Stimulated activated CD8-positive, alpha-beta memory T cell treated with anti-CD3 and anti-CD28 coated beads, Interleukin-4, amount 100 ng/mL, for 24 hours (primary cell): ENCODE measurements around the gene EYA3.

ENCODE experiments used
- DNase-seq: peaks from one replicate; pipeline ENCODE4 v3.0.0-alpha.2; 2020; ENCODE audit warnings: low read depth

EYA3 gene, protein sequence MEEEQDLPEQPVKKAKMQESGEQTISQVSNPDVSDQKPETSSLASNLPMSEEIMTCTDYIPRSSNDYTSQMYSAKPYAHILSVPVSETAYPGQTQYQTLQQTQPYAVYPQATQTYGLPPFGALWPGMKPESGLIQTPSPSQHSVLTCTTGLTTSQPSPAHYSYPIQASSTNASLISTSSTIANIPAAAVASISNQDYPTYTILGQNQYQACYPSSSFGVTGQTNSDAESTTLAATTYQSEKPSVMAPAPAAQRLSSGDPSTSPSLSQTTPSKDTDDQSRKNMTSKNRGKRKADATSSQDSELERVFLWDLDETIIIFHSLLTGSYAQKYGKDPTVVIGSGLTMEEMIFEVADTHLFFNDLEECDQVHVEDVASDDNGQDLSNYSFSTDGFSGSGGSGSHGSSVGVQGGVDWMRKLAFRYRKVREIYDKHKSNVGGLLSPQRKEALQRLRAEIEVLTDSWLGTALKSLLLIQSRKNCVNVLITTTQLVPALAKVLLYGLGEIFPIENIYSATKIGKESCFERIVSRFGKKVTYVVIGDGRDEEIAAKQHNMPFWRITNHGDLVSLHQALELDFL

DNA sequence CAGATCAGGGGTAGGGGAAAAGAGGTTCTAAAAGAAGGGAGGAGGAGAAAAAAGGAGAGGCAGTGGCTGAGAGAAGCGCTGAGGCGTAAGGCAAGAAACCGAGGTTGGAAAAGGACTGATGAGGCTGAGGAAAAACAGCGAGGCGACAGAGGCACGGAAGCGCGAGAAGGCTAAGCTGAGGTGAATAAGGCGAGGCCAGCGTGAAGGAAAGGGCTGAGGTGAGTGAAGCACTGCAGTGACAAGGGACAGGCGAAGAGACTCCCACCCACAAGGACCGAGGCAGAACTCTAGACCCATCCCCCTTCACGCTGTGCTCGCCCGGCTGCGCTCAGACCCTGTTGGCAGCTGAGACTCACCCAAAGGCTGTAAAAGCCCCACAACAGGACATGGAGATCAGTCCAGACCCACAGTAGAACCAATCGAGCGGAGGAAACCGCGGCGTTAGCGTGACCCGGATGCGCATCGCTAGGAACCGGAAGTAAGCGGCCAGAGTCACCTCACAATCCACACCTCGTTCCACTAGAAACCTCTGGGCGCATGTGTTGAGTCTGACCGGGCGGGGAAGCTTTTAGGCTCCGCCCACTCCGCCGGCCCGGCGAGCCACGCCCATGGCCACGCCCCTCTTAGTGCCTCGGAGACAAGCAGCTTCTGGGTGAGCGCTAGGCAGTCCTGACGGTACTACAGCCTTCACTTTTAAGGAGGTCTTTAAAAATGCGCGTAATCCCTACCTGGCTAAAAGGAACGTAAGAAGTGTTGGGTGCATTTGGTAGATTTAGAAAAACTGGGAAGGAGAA is at the start of gene EYA3:
TSS of gene EYA3 (minus strand) at position 443 of the 794 bp plus-strand sequence. CDS start 30,584 bp downstream, outside the sequence.
- DNase-seq, result peak; percentile 97

DNA sequence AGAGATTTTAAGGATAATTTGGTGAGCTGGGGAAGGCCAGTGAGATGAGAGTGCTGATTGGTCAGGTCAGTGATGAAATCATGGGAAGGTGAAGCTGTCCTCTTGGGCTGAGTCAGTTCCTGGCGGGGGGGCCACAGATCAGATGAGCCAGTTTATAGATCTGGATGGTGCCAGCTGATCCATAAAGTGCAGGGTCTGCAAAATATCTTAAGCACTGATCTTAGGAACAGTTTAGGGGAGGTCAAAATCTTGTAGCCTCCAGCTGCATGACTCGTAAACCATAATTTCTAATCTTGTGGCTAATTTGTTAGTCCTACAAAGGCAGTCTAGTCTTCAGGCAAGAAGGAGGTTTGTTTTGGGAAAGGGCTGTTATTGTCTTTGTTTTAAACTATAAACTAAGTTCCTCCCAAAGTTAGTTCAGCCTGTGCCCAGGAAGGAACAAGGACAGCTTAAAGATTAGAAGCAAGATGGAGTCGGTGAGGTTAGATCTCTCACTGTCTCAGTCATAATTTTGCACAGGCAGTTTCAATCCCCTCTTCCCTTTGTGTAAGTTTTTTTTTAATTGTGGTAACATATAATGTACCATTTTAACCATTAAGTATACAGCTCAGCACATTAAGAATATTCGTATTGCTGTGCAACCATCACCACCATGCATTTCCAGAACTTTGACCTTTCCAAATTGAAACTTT is 48.7 kb upstream of the EYA3 start:
- DNase-seq, result no peak

DNA sequence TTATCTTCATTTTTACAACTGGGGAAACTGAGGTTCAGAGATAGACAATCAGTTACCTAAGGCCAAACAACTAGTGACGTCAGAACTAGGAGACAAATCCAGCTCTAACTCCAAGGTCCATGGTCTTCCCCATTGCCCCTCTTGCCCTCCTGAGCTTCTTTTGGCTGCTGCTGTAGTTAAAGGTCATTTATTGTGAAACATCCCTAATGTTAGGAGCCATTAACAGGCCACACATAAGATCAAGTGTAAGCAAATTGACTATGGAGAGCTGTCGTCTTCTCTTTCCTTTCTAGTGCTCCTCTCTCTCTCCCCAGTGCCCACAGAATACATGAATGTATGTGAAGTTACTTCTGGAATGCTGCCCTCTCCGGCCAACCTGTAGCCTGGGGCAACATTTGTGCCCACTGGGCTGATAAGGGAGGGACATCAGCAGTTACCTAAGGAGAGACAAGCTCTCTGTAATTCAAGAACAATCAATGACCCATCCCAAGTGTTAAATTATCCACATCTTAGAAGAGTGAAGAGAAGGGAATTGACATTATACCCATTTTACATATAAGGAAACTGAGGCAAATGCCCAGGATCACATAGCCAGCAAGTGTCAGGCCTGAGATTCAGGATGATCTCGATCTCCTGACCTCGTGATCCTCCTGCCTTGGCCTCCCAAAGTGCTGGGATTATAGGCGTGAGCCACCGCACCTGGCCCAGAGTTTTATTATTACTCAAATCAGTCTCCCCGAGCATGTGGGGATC is 47.9 kb upstream of the EYA3 start:
- no peak for DNase-seq

DNA sequence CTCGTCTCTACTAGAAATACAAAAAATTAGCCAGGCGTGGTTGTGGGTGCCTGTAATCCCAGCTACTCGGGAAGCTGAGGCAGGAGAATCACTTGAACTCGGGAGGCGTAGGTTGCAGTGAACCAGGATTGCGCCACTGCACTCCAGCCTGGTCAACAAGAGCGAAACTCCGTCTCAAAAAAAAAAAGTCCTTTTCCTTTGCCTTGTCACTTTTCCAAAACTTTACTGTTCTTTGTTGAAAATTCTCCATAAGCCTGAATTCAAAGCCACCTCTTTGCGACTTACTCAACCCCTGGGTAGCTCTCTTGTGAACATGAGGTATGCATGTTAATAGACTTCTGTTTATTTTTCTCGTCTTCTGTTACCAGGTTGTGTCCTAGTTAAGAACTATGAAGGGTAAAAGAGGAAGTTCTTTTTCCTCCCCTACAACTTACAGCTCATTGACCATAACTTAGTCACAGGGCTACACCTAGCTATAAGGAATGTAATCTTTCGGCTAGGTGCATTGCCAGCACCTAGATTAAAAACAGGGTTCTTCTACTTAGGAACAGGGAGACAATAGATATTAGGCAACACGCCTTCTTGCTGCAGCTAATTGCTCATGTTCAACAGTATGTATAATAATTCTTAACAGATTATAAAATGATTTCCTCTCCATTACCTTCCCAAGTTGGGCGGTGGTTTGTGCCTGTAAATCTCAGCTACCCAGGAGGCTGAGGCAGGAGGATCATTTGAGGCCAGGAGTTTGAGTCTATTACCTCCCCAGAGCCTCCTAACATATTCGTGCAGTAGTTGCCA is 47.2 kb upstream of the EYA3 start:
- no peak for DNase-seq

DNA sequence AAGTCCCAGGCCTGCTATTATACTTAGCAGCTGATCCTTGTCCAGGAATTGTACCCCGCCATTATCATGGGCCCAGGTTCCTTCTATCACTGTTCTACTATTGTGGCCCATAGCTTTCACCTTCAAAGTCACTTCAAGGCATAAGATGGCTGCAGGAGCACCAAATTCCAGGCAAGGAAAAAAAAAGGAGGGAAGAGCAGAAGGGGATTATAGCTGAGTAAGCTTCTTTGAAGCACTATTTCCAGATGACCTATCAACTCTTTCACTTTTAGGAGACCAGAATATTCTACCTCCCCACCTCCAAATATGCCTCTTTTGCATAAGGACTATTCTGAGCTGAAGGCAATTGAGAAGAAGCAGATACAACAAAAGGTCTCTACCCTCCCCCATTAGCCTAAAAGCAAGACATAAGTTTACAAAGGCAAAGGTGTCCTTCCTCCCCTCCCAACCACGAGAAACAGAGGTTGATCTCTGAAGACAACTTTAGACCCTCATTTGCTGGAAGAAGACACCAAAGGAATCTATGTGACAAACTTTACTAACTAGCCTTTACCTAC is 46.3 kb upstream of the EYA3 start:
- no peak for DNase-seq

DNA sequence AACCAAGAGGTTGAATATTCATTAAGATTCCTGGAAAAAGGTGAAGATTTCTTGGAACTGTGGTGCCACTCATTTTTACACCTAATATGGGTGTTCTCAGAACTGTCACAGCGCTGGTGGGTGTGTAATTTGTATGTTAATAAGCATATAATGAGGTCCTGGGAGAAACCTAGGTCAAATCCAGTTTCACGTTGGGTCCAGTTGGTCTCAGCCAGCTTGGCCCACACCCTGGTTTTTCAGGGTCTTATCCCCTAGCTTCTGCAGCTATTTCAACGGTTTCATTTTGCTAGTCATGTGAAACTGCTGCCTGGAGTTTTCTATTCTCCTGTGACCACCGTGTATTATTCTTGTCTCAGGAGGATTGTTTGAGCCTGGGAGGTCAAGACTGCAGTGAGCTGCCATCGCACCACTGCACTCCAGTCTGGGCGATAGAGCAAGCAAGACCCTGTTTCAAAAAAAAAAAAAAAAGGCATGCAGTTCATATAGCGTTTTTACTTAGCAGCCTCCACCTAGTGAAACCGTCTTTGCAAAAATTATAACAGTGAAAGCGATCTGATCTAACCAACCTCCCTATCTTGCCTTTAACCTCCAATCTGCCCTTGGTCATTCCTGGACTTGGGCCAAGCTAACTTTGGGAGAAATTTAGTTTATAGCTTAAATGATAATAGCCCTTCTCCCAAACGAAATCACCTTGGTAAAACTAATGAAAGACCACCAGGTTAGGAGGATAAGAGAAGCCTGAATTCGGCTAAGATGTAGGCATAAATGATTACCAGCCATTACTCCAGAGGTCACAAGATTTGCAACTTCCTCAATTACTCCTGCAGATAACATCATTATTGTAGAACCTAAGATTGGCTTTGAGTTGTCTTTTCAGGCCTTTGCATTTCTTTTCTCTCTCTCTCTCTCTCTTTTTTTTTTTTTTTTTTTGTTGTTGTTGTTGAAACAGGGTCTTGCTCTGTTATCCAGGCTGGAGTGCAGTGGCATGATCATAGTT is 44.1 kb upstream of the EYA3 start:
- no peak for DNase-seq

DNA sequence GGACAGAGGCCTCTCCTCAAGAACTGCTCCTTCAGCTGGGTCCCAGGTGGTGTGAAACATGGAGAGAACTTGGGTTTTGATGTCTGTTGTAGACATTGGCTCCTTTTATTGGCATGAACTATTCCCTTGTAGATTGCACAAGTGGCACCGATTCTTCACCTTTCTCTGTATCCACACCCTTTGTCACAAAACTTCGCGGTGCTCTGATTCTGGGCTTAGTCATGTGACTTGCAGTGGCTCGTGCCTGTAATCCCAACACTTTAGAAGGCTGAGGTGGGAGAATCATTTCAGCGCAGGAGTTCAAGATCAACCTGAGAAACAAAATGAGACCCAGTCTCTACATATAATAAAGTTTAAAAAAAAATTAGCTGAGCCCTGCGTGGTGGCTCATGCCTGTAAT is 42.5 kb upstream of the EYA3 start:
- DNase-seq, result no peak

DNA sequence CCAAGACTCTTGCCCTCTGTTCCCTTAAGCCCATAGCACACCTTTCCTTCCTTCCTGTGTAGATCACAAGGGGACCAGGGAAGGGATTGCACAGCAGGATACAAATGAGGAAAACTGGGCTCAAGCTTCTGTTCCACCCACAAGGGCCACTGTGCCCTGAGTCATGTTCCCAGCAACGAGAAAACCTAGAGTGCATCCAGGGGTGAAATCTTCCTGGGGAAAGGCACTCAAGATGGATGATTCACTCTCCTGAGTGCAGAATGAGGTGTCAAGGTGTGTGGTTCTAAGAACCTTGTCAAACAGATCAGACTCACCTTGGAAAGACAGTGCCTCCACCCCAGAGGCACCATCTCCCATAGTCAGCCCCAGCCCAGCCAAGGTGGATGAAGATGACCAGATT is 40.7 kb upstream of the EYA3 start:
- no peak for DNase-seq

DNA sequence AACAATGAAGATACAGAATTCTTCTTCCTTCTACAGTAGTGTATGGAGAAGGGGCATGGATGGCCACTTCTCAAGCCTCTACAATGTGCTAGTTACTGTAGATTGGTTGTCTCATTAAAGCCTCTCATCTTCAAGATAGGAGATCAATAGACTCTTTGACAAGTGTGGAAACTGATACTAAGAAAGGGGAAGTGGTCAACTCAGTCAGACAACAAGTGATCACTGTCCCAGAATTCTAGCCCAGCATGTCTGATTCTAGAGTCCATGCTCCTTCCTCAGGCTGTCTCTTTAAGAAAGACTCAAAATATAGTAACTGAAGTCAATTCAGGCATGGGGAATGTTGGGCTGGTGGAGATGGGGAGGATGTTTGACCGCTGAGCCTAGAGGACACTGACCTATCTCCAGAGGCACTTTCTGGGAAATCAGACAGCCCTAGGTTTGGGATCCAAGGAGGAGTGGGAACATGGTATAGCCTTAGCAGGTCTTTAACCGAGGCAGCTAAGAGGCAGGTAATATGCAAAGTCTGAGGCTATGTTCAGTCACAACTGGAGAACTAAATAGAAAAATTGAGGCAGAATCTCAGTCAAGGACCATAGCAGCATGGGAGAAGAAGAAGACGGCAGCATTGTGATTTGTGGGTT is 39.3 kb upstream of the EYA3 start:
- DNase-seq, result no peak

DNA sequence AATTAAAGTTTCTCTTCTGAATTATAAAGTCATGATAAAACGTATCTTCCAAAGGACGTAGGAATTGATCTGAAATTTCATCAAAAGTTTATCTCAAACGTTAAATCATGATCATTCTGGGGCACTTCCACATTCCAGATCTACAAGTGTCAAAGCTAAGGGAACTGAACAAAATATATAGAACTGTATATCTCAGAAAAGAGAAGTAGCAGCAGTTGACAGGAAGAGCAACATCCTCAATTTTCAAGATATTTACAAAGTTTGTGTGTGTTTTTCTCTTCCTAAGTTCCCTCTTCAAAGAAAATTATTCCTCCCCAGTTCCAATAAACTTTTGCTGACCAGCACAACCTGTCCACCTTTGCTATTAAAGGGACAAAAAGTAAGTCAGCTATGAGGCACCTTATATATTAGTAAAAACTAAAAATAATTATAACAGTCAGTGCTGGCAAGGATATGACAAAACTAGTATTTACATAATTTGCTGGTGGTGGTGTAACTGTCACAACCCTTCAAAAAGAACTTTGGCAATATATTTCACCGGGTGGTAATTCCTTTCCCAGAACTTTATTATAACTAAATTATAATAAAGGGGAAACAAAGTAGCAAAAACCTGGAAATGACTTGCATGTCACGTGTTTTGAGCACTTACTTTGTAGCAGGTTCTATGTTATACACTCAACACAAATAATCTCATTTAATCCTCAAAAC is 38.5 kb upstream of the EYA3 start:
- no peak for DNase-seq

DNA sequence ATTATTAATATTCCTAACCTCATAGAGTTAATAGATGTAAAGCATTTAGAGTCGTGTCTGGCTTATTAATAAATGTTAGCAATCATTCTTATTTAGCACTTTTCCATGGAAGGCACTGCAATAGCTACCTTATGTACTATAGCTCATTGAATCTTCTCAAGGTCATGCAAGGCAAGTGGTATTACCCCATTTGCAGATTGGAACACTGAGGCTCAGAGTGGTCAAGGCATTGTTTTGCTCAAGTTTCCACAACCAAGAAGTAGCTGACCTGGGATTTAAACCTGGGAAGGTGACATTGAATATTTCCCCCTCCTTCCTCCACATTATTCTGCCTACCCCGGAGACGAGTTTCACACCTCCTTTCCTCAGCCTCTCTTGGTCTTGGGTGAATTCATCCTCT is 37.8 kb upstream of the EYA3 start:
- no peak for DNase-seq

DNA sequence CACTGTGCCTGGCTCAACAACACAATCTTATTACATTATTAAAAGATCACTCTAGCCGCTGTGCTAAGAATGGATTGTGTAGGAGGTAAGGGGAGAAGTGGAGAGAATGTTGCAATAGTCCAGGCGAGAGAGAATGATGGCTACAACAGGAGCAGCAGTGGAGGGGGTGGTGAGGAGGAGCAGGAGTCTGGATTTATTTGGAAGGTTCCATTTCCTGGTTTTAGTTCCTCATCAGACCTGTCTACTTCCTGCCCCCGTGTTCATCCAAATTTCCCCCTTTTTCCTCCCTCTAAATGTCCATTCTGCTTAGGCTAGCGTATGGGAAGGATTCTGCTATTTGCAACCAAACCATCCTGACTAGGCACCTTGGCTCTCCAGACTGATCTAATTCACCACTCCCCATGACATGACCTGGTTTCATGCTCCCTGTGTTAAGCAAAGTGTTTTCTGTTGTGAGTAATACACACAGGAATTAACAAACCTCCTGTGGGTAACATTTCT is 35.1 kb upstream of the EYA3 start:
- DNase-seq, result no peak

DNA sequence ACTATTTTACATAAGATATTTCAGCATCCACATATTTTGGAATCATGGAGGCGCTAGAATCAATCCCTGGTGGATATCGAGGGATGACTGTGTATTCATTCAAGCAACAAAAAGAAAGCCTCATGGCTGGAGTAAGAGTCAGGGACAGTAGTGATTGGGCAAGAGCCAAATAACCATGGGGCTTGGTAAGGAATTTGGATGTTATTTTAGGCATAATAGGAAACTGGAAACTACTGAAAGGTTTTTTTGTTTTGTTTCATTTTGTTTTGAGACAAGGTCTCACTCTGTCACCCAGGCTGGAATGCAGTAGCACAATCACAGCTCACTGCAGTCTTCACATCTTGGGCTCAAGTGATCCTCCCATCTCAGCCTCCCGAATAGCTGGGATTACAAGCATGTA is 33.8 kb upstream of the EYA3 start:
- no peak for DNase-seq

DNA sequence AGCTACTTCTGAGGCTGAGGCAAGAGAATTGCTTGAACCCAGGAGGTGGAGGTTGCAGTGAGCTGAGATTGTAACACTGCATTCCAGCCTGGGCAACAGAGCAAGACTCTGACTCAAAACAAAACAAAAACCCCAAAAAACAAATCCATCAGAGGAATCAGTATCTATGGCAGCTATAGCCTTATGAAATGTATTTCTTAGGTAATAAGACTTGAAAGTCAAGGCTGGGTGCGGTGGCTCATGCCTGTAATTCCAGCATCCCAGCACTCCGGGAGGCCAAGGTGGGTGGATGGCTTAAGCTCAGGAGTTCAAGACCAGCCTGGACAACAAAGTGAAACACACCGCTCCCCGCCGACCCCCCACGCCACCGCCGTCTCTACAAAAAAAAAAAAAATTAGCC is 31.1 kb upstream of the EYA3 start:
- DNase-seq, result no peak

DNA sequence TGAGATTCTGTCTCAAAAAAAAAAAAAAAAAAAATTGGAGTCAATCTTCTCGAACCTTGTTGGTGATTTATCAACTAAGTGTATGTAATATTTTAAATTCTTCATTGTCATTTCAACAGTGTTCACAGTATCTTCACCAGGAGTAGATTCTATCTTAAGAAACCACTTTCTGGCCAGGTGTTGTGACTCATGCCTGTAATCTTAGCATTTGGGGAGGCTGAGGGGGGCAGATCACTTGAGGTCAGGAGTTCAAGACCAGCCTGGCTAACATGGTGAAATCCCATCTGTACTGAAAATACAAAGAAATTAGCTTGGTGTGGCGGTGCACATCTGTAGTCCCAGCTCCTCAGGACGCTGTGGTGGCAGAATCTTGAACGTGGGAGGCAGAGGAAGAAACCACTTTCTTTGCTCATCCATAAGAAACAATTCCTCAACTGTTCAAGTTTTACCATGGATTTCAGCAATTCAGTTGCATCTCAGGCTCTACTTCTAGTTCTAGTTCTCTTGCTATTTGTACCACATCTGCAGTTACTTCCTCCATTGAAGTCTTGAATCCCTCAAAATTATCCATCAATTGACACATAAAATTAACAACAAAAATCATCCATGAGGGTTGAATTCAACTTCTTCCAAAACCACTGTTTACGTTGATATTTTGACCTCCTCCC is 30.4 kb upstream of the EYA3 start:
- DNase-seq, result no peak

DNA sequence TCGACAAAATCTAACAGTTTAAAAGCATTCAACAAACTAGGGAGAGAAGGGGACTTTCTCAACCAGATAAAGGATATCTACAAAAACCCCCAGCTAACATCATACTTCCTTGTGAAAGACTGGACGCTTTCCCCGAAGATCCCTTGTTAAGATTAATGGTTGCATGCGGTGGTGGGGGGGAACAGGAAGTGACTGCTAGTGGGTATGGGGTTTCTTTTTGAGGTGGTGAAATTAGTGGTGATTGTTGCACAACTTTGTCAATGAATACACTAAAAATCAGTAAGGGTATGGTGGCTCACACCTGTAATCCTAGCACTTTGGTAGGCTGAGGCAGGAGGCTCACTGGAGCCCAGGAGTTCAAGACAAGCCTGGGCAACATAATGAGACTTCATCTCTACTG is 26.9 kb upstream of the EYA3 start:
- peak; percentile 17 for DNase-seq

DNA sequence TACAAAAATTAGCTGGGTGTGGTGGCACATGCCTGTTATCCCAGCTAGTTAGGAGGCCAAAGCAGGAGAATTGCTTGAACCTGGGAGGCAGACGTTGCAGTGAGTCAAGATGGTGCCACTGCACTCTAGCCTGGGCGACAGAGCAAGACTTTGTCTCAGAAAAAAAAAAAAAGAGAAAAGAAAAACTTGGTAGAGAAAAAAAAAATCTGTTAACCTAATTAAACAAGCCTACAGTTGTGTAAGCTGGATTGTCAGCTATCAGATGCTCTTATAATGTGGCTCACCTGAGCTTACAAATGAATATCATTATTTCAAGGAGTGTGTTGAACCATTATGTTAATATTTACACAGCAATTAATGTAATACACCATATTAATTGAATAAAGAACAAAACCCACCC is 26.4 kb upstream of the EYA3 start:
- no peak for DNase-seq

DNA sequence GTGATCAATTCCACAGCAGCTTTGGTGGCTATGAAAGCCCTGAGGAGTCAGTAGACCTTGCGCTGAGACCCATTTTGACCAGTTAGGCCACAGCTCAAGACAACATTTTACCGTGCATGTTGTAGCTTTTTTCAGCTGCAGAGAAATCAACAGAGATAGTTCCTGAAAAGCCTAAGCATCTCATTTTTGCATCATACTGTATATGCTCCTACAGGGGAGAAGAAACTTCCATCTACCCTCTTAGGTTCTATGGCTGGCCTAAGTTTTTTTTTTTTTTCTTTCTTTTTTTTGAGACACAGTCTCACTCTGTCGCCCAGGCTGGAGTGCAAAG is 24.8 kb upstream of the EYA3 start:
- DNase-seq, result no peak
